ENCODE results near the gene MANSC1. TPM values are rescaled to one million over a fixed set of nuclear protein-coding genes. Genes with fewer than 3 reads are reported as not detected.

Gene MANSC1
- total and polyA plus RNA-seq, 9 of the 15 experiments (the other 6 are each of a cell fraction or from before 2014, with no cell fraction given), result 0.76 to 8.6 (median 3.1) TPM

GRCh38 chr12:12372946-12373722 lies 23.1 kb upstream of the MANSC1 start:
- Histone ChIP-seq H2AFZ (ENCODE audit: low read depth, low read length) (no peak overlapping the region), H3K9me3 (replicated peaks; ENCODE audit: control insufficient read depth, insufficient read depth, low read depth, low read length) (no peaks in the 10 kb centered on the region), H4K20me1 (replicated peaks; ENCODE audit: control insufficient read depth, insufficient read depth, low read length) (no peaks in the 10 kb centered on the region), H3K27ac (ENCODE audit: extremely low read depth, low read depth, low read length) (no peak overlapping the region), H3K9me1 (ENCODE audit: control insufficient read depth, insufficient read depth, low read length) (no peaks in the 10 kb centered on the region), H3K4me1 (replicated peaks in 1 of 2; ENCODE audit: control insufficient read depth in 2 of 2, insufficient read depth in 2 of 2, low read length in 2 of 2) (no peaks in the 10 kb centered on the region), H3K4me3 (no peak overlapping the region), H3K27me3 (ENCODE audit: control insufficient read depth in 2 of 2, insufficient read depth in 2 of 2, low read length in 2 of 2) (no peaks in the 10 kb centered on the region), H3K9ac (ENCODE audit: insufficient read depth in 1 of 2, low read depth in 2 of 2, low read length in 2 of 2) (no peak overlapping the region), H3K79me2 (ENCODE audit: control insufficient read depth, insufficient read depth, low read length) (no peaks in the 10 kb centered on the region), H3K4me2 (ENCODE audit: insufficient read depth, low read length) (no peak overlapping the region), H3K36me3 (ENCODE audit: control insufficient read depth, insufficient read depth, low read length) (peaks cover 6% of the 10 kb centered on the region; the same call in 2 of the 3 replicates)
- TF ChIP-seq ZNF354B (CRISPR knock-in tag; IDR thresholded peaks at IDR 0.05), result no peak
- no peak for TF ChIP-seq CEBPG (CRISPR knock-in tag; IDR thresholded peaks at IDR 0.05)
- TF ChIP-seq CEBPG (tag; conservative IDR thresholded peaks at IDR 0.05 in 1 of 2, IDR thresholded peaks at IDR 0.05 in 1 of 2), result peak in 1 of 2 experiments; percentile 62; a peak in 1 of 4 replicates
- peak; percentile 36; the same call in 1 of the 2 replicates for TF ChIP-seq CEBPB (tag; IDR thresholded peaks at IDR 0.05)
- in situ Hi-C loops (cut with MboI), result loop anchor here (10.0 kb wide), 1 partner anchor 332 kb away; no protein-coding TSS in a partner anchor
- intact Hi-C loops (cut with micrococcal nuclease), result no loop called here
- DNase-seq (ENCODE audit: extremely low read depth in 1 of 4, low spot score in 3 of 4) (no peak), FAIRE-seq (no peak), ATAC-seq (peak; percentile 36; the same call in 2 of the 3 replicates)
- ChIA-PET POLR2A (no interaction called here), CTCF (ENCODE audit: low intra/inter-chr PET ratio) (interaction anchor here (1.2 kb wide), 1 partner anchor 331 kb away, joined by 5 read pairs; no protein-coding TSS in a partner anchor)
- no TSS peak for BruUV-seq (replicated peaks)
- WGBS (ENCODE audit: insufficient coverage, low coverage, missing lambda C conversion rate), result 63% methylated on average over 4 of the region's 4 CpGs

Data from K562 (cell line).